OCI-LY1 (cell line): Measurements from ENCODE around the gene CD48.

Experiments
- CTCF ChIP-seq: fragments of 200-600 bp; sonication (generic), shearing (Covaris generic); IDR thresholded peaks from 2 replicates; pipeline ENCODE4 v1.5.1; 2017; ENCODE audit warnings: mild to moderate bottlenecking, antibody characterized with exemption, low read length, moderate library complexity, mixed read lengths
- EZH2 ChIP-seq: fragments of 200-600 bp; sonication (generic), shearing (Covaris generic); IDR thresholded peaks from 2 replicates; pipeline ENCODE4 v1.8.0; 2017; ENCODE audit warnings: borderline replicate concordance, mixed run types, mild to moderate bottlenecking, antibody characterized with exemption, low read length, moderate library complexity, mixed read lengths

- TF ChIP-seq CTCF (no peak), EZH2 (no peak)
These were observed 4.4 kb upstream of the CD48 start for GRCh38 chr1:160716013-160716412.
